Measurements from ENCODE around the gene NPM3. TPM values are rescaled to one million over a fixed set of nuclear protein-coding genes. Genes with fewer than 3 reads are reported as not detected.

NPM3 gene
- total RNA-seq, result 10 to 100 TPM; 16.3 to 19.9 TPM

- Histone ChIP-seq H3K27me3 (replicated peaks; ENCODE audit: insufficient read depth) (no peaks in the 10 kb centered on the region), H3K4me1 (ENCODE audit: control insufficient read depth in 1 of 2, low read depth in 2 of 2) (peaks cover 11 to 46% of the 10 kb centered on the region in 2 donors), H3K4me3 (peak within 1 kb of the TSS; percentile 84), H3K36me3 (peaks cover 22% of the 10 kb centered on the region), H3K27ac (peak within 1 kb of the TSS; percentile 15 to 38), H3K9me3 (no peaks in the 10 kb centered on the region)
- DNase-seq (ENCODE audit: low spot score) (peak; percentile 57), ATAC-seq (ENCODE audit: insufficient number of reproducible peaks, low FRiP score, low read depth) (no peak)
- no peak for TF ChIP-seq CTCF (IDR thresholded peaks at IDR 0.05)
Measured at GRCh38 chr10:101782811-101783735, at the start of gene NPM3. TSS of gene NPM3 (minus strand) at chr10:101783446. CDS start at chr10:101783390, 56 bp downstream.

- H3K9me3 ChIP-seq, result no peaks in the 10 kb centered on the region
- DNase-seq (ENCODE audit: low spot score), result no peak
Measured at GRCh38 chr10:101832325-101832771, 49.1 kb upstream of the NPM3 start.

GRCh38 chr10:101831169-101831811, 48.0 kb upstream of the NPM3 start:
- no peaks in the 10 kb centered on the region for H3K9me3 ChIP-seq
- DNase-seq (ENCODE audit: low spot score), result no peak
- H3K27me3 ChIP-seq (replicated peaks; ENCODE audit: insufficient read depth), result no peaks in the 10 kb centered on the region
- ATAC-seq (ENCODE audit: insufficient number of reproducible peaks, low FRiP score, low read depth), result no peak
- no peaks in the 10 kb centered on the region for H3K36me3 ChIP-seq
- H3K4me3 ChIP-seq, result peak overlapping the region; percentile 73
- H3K27ac ChIP-seq, result no peak overlapping the region
- H3K4me1 ChIP-seq (ENCODE audit: control insufficient read depth in 1 of 2, low read depth in 2 of 2), result peaks cover 6 to 18% of the 10 kb centered on the region in 2 donors
- no peak for TF ChIP-seq CTCF (IDR thresholded peaks at IDR 0.05)

More at GRCh38 chr10:101832325-101832771, 49.1 kb upstream of the NPM3 start:
- Histone ChIP-seq H3K27ac (no peak overlapping the region), H3K4me1 (ENCODE audit: control insufficient read depth in 1 of 2, low read depth in 2 of 2) (peaks cover 6 to 18% of the 10 kb centered on the region in 2 donors), H3K27me3 (replicated peaks; ENCODE audit: insufficient read depth) (no peaks in the 10 kb centered on the region), H3K36me3 (no peaks in the 10 kb centered on the region), H3K4me3 (no peak overlapping the region)
- ATAC-seq (ENCODE audit: insufficient number of reproducible peaks, low FRiP score, low read depth), result no peak
- no peak for TF ChIP-seq CTCF (IDR thresholded peaks at IDR 0.05)

GRCh38 chr10:101830322-101831168, 47.3 kb upstream of the NPM3 start:
- H3K27ac ChIP-seq, result no peak overlapping the region
- ATAC-seq (ENCODE audit: insufficient number of reproducible peaks, low FRiP score, low read depth), result peak; percentile 27

More at GRCh38 chr10:101830322-101831168, 47.3 kb upstream of the NPM3 start:
- TF ChIP-seq CTCF (IDR thresholded peaks at IDR 0.05), result no peak
- H3K4me1 ChIP-seq (ENCODE audit: control insufficient read depth in 1 of 2, low read depth in 2 of 2), result peaks cover 6 to 18% of the 10 kb centered on the region in 2 donors
- H3K9me3 ChIP-seq, result no peaks in the 10 kb centered on the region
- peak; percentile 73 for DNase-seq (ENCODE audit: low spot score)
- H3K36me3 ChIP-seq, result no peaks in the 10 kb centered on the region
- H3K27me3 ChIP-seq (replicated peaks; ENCODE audit: insufficient read depth), result no peaks in the 10 kb centered on the region
- peak overlapping the region; percentile 73 for H3K4me3 ChIP-seq
